Endodermal cell (in vitro differentiated cells): Measurements from ENCODE around the gene GJC1. TPM values are rescaled to one million over a fixed set of nuclear protein-coding genes. Genes with fewer than 3 reads are reported as not detected.
"Not testable (repeated sequence)": the region's sequence is repeated elsewhere in the genome, so short reads cannot be mapped to it uniquely, and the experiment has no call there.

Experiments used
- DNase-seq: peaks from one replicate; pipeline ENCODE4 v3.0.0-alpha.2; 2017
- H3K27ac ChIP-seq: 2 replicates; pipeline ENCODE4 v1.5.1; 2013; ENCODE audit warnings: mild to moderate bottlenecking, low read depth, low read length, moderate library complexity
- H3K27me3 ChIP-seq: 2 replicates; pipeline ENCODE4 v1.6.1; 2013; ENCODE audit warnings: mild to moderate bottlenecking, low read length, moderate library complexity; ENCODE audit not compliant: insufficient read depth, control insufficient read depth, poor library complexity, severe bottlenecking
- H3K36me3 ChIP-seq: 2 replicates; pipeline ENCODE4 v1.7.0; 2013; ENCODE audit warnings: mild to moderate bottlenecking, low read length, moderate library complexity; ENCODE audit not compliant: control insufficient read depth, insufficient read depth
- H3K4me1 ChIP-seq: one replicate; pipeline ENCODE4 v1.7.0; 2013; ENCODE audit warnings: low read length; ENCODE audit not compliant: control insufficient read depth, insufficient read depth
- H3K4me3 ChIP-seq: 2 replicates; pipeline ENCODE4 v1.5.1; 2013; ENCODE audit warnings: mild to moderate bottlenecking, low read length, moderate library complexity
- H3K9ac ChIP-seq: 2 replicates; pipeline ENCODE4 v1.6.1; 2013; ENCODE audit warnings: mild to moderate bottlenecking, low read length, moderate library complexity; ENCODE audit not compliant: poor library complexity, severe bottlenecking; ENCODE audit errors: extremely low read depth
- H3K9me3 ChIP-seq: 2 replicates; pipeline ENCODE4 v1.6.1; 2013; ENCODE audit warnings: mild to moderate bottlenecking, low read length, moderate library complexity; ENCODE audit not compliant: control insufficient read depth
- H3K27ac Mint-ChIP-seq: 2 replicates; pipeline ENCODE4 v1.8.0; 2020; ENCODE audit warnings: mixed read lengths
- H3K27me3 Mint-ChIP-seq: 2 replicates; pipeline ENCODE4 v1.8.0; 2021; ENCODE audit warnings: mild to moderate bottlenecking, mixed read lengths; ENCODE audit not compliant: insufficient read depth
- H3K36me3 Mint-ChIP-seq: 2 replicates; pipeline ENCODE4 v1.8.0; 2020; ENCODE audit warnings: low read depth, mixed read lengths
- H3K4me1 Mint-ChIP-seq: 2 replicates; pipeline ENCODE4 v1.8.0; 2020; ENCODE audit warnings: mixed read lengths
- H3K4me3 Mint-ChIP-seq: 2 replicates; pipeline ENCODE4 v1.8.0; 2020; ENCODE audit warnings: mild to moderate bottlenecking, moderate library complexity, mixed read lengths
- H3K9me3 Mint-ChIP-seq: 2 replicates; pipeline ENCODE4 v1.8.0; 2020; ENCODE audit warnings: mild to moderate bottlenecking, mixed read lengths
- WGBS, 2 experiments: methylation state at CpG; one replicate each; pipeline versions ENCODE4 v1.1.5 to v1.1.7; 2013; ENCODE audit warnings: missing lambda C conversion rate in 2 of 2, mixed read lengths in 1 of 2; ENCODE audit not compliant: insufficient coverage in 1 of 2, insufficient read length in 1 of 2; 5-methylcytosine and 5-hydroxymethylcytosine counted together
- total RNA-seq, 2 donors: library from RNA; stranded (reverse); fragmentation: NEBNext Ultra II Directional in 1 of 2; extraction: Animal tissue kit (Norgen Biotek cat#: 25700) in 1 of 2; gene quantifications; 2 replicates in 1 of 2; 3 replicates in 1 of 2; pipeline ENCODE4 v1.2.1, GENCODE V29; 2021
- TF ChIP-seq, protein P1 (sequence below): fragments of 200-600 bp; sonication (generic); conservative IDR thresholded peaks from 2 replicates; pipeline ENCODE4 v1.5.0; 2021; ENCODE audit warnings: antibody characterized with exemption, mild to moderate bottlenecking

The GJC1 gene
- total RNA-seq, 2 donors from 2014 or later, result 81.9 to 108 TPM

- H3K4me3 Mint-ChIP-seq, result no peak overlapping the region
These were observed 9.4 kb downstream of the GJC1 start for GRCh38 chr17:44820631-44821212.

GRCh38 chr17:44818508-44818907 lies 11.6 kb downstream of the GJC1 start:
- not testable (repeated sequence) for H3K4me1 ChIP-seq, DNase-seq, H3K9me3 Mint-ChIP-seq, H3K4me1 Mint-ChIP-seq, H3K27ac Mint-ChIP-seq, H3K9ac ChIP-seq, H3K27me3 Mint-ChIP-seq, H3K9me3 ChIP-seq, H3K4me3 ChIP-seq, H3K27me3 ChIP-seq, H3K27ac ChIP-seq, H3K4me3 Mint-ChIP-seq
- 93 to 96% methylated on average over 6 of the region's 6 CpGs for WGBS, 2 experiments
- H3K36me3 ChIP-seq, result peaks cover 26% of the 10 kb centered on the region
- peaks cover 25% of the 10 kb centered on the region for H3K36me3 Mint-ChIP-seq

More at GRCh38 chr17:44820631-44821212, 9.4 kb downstream of the GJC1 start:
- no peak for DNase-seq
- no peaks in the 10 kb centered on the region for H3K27me3 ChIP-seq
- no peak overlapping the region for H3K27ac Mint-ChIP-seq
- H3K36me3 Mint-ChIP-seq, result peaks cover 27% of the 10 kb centered on the region
- H3K9ac ChIP-seq, result no peak overlapping the region
- H3K4me1 ChIP-seq, result no peaks in the 10 kb centered on the region
- H3K4me1 Mint-ChIP-seq, result no peaks in the 10 kb centered on the region
- no peaks in the 10 kb centered on the region for H3K9me3 Mint-ChIP-seq
- H3K36me3 ChIP-seq, result peaks cover 33% of the 10 kb centered on the region
- TF ChIP-seq, protein P1, sequence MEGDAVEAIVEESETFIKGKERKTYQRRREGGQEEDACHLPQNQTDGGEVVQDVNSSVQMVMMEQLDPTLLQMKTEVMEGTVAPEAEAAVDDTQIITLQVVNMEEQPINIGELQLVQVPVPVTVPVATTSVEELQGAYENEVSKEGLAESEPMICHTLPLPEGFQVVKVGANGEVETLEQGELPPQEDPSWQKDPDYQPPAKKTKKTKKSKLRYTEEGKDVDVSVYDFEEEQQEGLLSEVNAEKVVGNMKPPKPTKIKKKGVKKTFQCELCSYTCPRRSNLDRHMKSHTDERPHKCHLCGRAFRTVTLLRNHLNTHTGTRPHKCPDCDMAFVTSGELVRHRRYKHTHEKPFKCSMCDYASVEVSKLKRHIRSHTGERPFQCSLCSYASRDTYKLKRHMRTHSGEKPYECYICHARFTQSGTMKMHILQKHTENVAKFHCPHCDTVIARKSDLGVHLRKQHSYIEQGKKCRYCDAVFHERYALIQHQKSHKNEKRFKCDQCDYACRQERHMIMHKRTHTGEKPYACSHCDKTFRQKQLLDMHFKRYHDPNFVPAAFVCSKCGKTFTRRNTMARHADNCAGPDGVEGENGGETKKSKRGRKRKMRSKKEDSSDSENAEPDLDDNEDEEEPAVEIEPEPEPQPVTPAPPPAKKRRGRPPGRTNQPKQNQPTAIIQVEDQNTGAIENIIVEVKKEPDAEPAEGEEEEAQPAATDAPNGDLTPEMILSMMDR, result no peak
- H3K9me3 ChIP-seq, result no peaks in the 10 kb centered on the region
- 80 to 89% methylated on average over 4 to 7 of the region's 7 CpGs for WGBS, 2 experiments
- H3K4me3 ChIP-seq, result no peak overlapping the region
- H3K27me3 Mint-ChIP-seq, result no peaks in the 10 kb centered on the region
- no peak overlapping the region for H3K27ac ChIP-seq

GRCh38 chr17:44812263-44812662 lies 17.8 kb downstream of the GJC1 start:
- Histone ChIP-seq H3K4me3 (no peak overlapping the region), H3K9me3 (no peaks in the 10 kb centered on the region), H3K27ac (no peak overlapping the region), H3K36me3 (peaks cover 4% of the 10 kb centered on the region), H3K4me1 (no peaks in the 10 kb centered on the region), H3K9ac (no peak overlapping the region), H3K27me3 (no peaks in the 10 kb centered on the region)
- peaks cover 2% of the 10 kb centered on the region for H3K4me1 Mint-ChIP-seq
- peaks cover 10% of the 10 kb centered on the region for H3K36me3 Mint-ChIP-seq
- no peaks in the 10 kb centered on the region for H3K27me3 Mint-ChIP-seq
- H3K9me3 Mint-ChIP-seq, result no peaks in the 10 kb centered on the region
- no peak overlapping the region for H3K27ac Mint-ChIP-seq
- no peak overlapping the region for H3K4me3 Mint-ChIP-seq
- no peak for DNase-seq
- 93 to 100% methylated on average over 3 to 4 of the region's 4 CpGs for WGBS, 2 experiments
- TF ChIP-seq, protein P1, result no peak

- not testable (repeated sequence) for H3K4me1 Mint-ChIP-seq, H3K4me3 Mint-ChIP-seq, H3K27me3 ChIP-seq, H3K9ac ChIP-seq, H3K4me3 ChIP-seq, DNase-seq, H3K4me1 ChIP-seq, H3K9me3 ChIP-seq, H3K27me3 Mint-ChIP-seq, H3K9me3 Mint-ChIP-seq, H3K27ac ChIP-seq
- Mint-ChIP-seq H3K27ac (peak overlapping the region; percentile 48), H3K36me3 (peaks cover 36% of the 10 kb centered on the region)
- 92 to 96% methylated on average over 7 to 9 of the region's 9 CpGs for WGBS, 2 experiments
- peaks cover 34% of the 10 kb centered on the region for H3K36me3 ChIP-seq
These were observed 21.3 kb downstream of the GJC1 start for GRCh38 chr17:44808656-44809388.
